HepG2 (cell line): ENCODE data around the gene LHPP. TPM values are rescaled to one million over a fixed set of nuclear protein-coding genes. Genes with fewer than 3 reads are reported as not detected.
A peak's percentile ranks its signal among the peaks of the same experiment; 100 is the strongest.

Source experiments
- DPF2 ChIP-seq: sonication (generic); formaldehyde crosslinking; IDR thresholded peaks from 2 replicates; pipeline ENCODE4 v1.4.0; 2020; ENCODE audit warnings: mild to moderate bottlenecking, low read depth, missing genetic modification reagents, borderline replicate concordance
- EZH2 ChIP-seq: conservative IDR thresholded peaks from 2 replicates; pipeline ENCODE4 v1.6.1; 2012; ENCODE audit warnings: mild to moderate bottlenecking, low read depth, low read length, moderate library complexity
- FOSL1 ChIP-seq: sonication (generic); formaldehyde crosslinking; IDR thresholded peaks from 2 replicates; pipeline ENCODE4 v1.9.0; 2021; ENCODE audit warnings: missing genetic modification reagents, borderline replicate concordance
- FOSL2 ChIP-seq: sonication (generic); formaldehyde crosslinking; IDR thresholded peaks from 2 replicates; pipeline ENCODE4 v1.4.0; 2020; ENCODE audit warnings: missing genetic modification reagents
- FOXA1 ChIP-seq, 2 experiments: fragments of 450-650 bp in 1 of 2; sonication (generic) in 1 of 2; formaldehyde crosslinking in 1 of 2; IDR thresholded peaks; 2 replicates each; pipeline versions ENCODE4 v1.4.0 to v1.6.1; 2016 to 2020; ENCODE audit warnings: missing genetic modification reagents in 1 of 2
- MAFK ChIP-seq, 2 experiments: IDR thresholded peaks in 1 of 2; conservative IDR thresholded peaks in 1 of 2; 2 replicates each; pipeline ENCODE4 v1.6.1; 2011; ENCODE audit warnings: improper control_type of control experiment in 2 of 2, low read length in 2 of 2
- NR1H2 ChIP-seq: sonication (generic); formaldehyde crosslinking; IDR thresholded peaks from 2 replicates; pipeline ENCODE4 v1.8.1; 2022; ENCODE audit warnings: low read depth, missing genetic modification reagents, borderline replicate concordance
- NR2F1 ChIP-seq, 2 experiments: fragments of 450-650 bp in 1 of 2; formaldehyde crosslinking in 1 of 2; IDR thresholded peaks; 2 replicates each; pipeline versions ENCODE4 v1.5.0 to v1.6.1; 2016 to 2020; ENCODE audit warnings: mild to moderate bottlenecking in 1 of 2, missing compliant biosample characterization in 1 of 2, missing genetic modification reagents in 1 of 2, moderate library complexity in 1 of 2
- SAP130 ChIP-seq: IDR thresholded peaks from 2 replicates; pipeline ENCODE4 v1.6.1; 2016; ENCODE audit warnings: low read depth
- SIN3A ChIP-seq: IDR thresholded peaks from 2 replicates; pipeline ENCODE4 v1.6.1; 2011; ENCODE audit warnings: low read depth, mild to moderate bottlenecking, control low read depth, low read length, borderline replicate concordance
- TMF1 ChIP-seq: sonication (generic); formaldehyde crosslinking; IDR thresholded peaks from 2 replicates; pipeline ENCODE4 v1.8.1; 2022; ENCODE audit warnings: low read depth, missing genetic modification reagents
- TRIM24 ChIP-seq: sonication (generic); formaldehyde crosslinking; IDR thresholded peaks from 2 replicates; pipeline ENCODE4 v1.8.0; 2022; ENCODE audit warnings: mild to moderate bottlenecking, missing genetic modification reagents
- ZFP62 ChIP-seq: sonication (generic); formaldehyde crosslinking; IDR thresholded peaks from 2 replicates; pipeline ENCODE4 v1.4.0; 2020; ENCODE audit warnings: missing genetic modification reagents
- ZMYM4 ChIP-seq: sonication (generic); formaldehyde crosslinking; IDR thresholded peaks from 2 replicates; pipeline ENCODE4 v1.8.1; 2023; ENCODE audit warnings: mild to moderate bottlenecking, missing genetic modification reagents
- ZNF354B ChIP-seq: sonication (generic); formaldehyde crosslinking; IDR thresholded peaks from 2 replicates; pipeline ENCODE4 v1.8.0; 2022; ENCODE audit warnings: mild to moderate bottlenecking, missing genetic modification reagents
- ZNF367 ChIP-seq: sonication (generic); formaldehyde crosslinking; IDR thresholded peaks from 2 replicates; pipeline ENCODE4 v1.4.0; 2020; ENCODE audit warnings: missing genetic modification reagents, borderline replicate concordance
- polyA plus RNA-seq, 8 experiments: library from polyadenylated mRNA; depleted of rRNA in 3 of 8; stranded (reverse) in 7 of 8; unstranded in 1 of 8; fragments of >200 nt; fragmentation: Illumina TruSeq in 4 of 8; extraction: Trizol in 4 of 8; gene quantifications; 2 replicates each; pipeline versions ENCODE4 v1.2.1 to v1.2.3, GENCODE V29; 2011 to 2016; ENCODE audit warnings: low read depth in 4 of 8, missing spikeins in 1 of 8, mixed read lengths in 1 of 8; ENCODE audit not compliant: insufficient read depth in 1 of 8
- total RNA-seq, 5 experiments: library from RNA; depleted of rRNA; stranded (reverse); fragments of >200 nt; fragmentation: Illumina TruSeq; extraction: Trizol; gene quantifications; 2 replicates each; pipeline ENCODE4 v1.2.3, GENCODE V29; 2016; ENCODE audit warnings: low read depth in 1 of 5
- TF ChIP-seq, protein P1 (sequence below): sonication (generic); formaldehyde crosslinking; IDR thresholded peaks from 2 replicates; pipeline ENCODE4 v1.9.0; 2022; ENCODE audit warnings: low read depth, missing genetic modification reagents
- TF ChIP-seq, protein P2 (sequence below): sonication (generic); formaldehyde crosslinking; IDR thresholded peaks from 2 replicates; pipeline ENCODE4 v1.8.0; 2022; ENCODE audit warnings: missing genetic modification reagents, low read depth, mild to moderate bottlenecking, borderline replicate concordance
- TF ChIP-seq, protein P3 (sequence below): sonication (generic); formaldehyde crosslinking; IDR thresholded peaks from 2 replicates; pipeline ENCODE4 v1.5.1; 2020; ENCODE audit warnings: mild to moderate bottlenecking, missing genetic modification reagents, moderate library complexity
- TF ChIP-seq, protein P4 (sequence below): sonication (generic); formaldehyde crosslinking; IDR thresholded peaks from 2 replicates; pipeline ENCODE4 v1.5.0; 2020; ENCODE audit warnings: missing genetic modification reagents

Gene LHPP
- total and polyA plus RNA-seq, 2 of the 13 experiments (the other 11 are each of a cell fraction or from before 2014, with no cell fraction given) = 5.2 to 13.1 TPM

DNA sequence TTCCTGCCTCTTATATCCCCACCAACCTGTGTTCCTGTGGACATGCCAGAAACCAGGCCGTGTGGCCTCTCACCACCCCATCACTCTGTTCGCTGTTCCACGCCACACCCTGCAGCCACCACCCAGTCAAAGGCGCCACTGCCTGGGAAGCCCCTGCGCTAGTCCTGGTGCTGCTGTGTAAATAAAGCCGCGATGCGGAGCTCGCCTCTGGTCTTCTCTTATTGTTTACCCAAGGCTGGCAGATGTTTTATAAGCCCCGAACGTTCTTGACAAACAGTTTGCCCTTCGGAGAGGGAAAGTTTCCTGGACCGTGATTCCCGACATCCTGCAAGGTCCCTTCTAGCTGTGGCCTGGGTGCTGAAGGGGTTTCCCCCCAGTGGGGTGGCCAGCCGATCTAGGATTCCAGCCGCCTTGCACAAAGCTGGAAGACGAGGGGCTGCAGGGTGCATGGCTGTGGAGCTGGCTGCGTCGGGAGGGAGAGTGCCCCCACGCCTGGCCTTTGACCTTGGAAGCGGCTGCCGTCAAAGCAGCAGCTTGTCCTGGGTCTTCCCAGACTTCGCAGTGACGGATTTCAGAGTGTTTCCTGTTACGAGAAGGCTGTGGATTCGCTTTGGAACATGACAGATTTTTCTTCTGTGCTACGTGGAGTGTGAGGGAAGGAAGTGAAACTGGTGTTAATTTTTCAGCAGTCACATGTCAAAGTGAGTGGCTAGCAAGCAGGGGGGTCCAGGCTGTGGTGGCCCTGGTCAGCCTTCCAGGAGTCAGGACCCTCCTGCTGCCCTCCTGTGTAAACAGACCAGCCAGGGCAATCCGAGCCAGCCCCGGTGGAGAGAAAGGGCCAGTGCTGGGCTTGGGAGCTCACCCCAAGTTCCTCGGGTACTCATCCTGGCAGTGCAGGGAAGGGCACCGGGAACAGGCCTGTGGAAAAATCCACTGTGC lies 61.6 kb downstream of the LHPP start (continued):
- TF ChIP-seq, protein P1, sequence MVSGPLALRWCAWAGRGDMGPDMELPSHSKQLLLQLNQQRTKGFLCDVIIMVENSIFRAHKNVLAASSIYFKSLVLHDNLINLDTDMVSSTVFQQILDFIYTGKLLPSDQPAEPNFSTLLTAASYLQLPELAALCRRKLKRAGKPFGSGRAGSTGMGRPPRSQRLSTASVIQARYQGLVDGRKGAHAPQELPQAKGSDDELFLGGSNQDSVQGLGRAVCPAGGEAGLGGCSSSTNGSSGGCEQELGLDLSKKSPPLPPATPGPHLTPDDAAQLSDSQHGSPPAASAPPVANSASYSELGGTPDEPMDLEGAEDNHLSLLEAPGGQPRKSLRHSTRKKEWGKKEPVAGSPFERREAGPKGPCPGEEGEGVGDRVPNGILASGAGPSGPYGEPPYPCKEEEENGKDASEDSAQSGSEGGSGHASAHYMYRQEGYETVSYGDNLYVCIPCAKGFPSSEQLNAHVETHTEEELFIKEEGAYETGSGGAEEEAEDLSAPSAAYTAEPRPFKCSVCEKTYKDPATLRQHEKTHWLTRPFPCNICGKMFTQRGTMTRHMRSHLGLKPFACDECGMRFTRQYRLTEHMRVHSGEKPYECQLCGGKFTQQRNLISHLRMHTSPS (CRISPR knock-in tag) = peak; percentile 45; the same call in 1 of the 2 replicates
- TF ChIP-seq FOXA1 (IDR thresholded peaks at IDR 0.05) (no peak), FOXA1 (CRISPR knock-in tag; IDR thresholded peaks at IDR 0.05) (peak; percentile 74), SAP130 (no peak), FOSL1 (CRISPR knock-in tag) (no peak), NR2F1 (CRISPR knock-in tag; IDR thresholded peaks at IDR 0.05) (peak in 1 of 2 experiments; percentile 59; a peak in 3 of 4 replicates), DPF2 (CRISPR knock-in tag) (no peak), FOSL2 (CRISPR knock-in tag) (no peak), ZNF354B (CRISPR knock-in tag) (0 out of 2 replicates have a peak, but pooled peaks have one; percentile 30), TRIM24 (CRISPR knock-in tag) (no peak), EZH2 (no peak), ZMYM4 (0 out of 2 replicates have a peak, but pooled peaks have one; percentile 14), SIN3A (no peak), MAFK (conservative IDR thresholded peaks at IDR 0.05 in 1 of 2, IDR thresholded peaks at IDR 0.05 in 1 of 2; ENCODE audit: low read length in 2 of 2) (no peak), TMF1 (no peak), ZNF367 (CRISPR knock-in tag) (no peak), ZFP62 (CRISPR knock-in tag) (no peak), NR1H2 (no peak)
- TF ChIP-seq, protein P2, sequence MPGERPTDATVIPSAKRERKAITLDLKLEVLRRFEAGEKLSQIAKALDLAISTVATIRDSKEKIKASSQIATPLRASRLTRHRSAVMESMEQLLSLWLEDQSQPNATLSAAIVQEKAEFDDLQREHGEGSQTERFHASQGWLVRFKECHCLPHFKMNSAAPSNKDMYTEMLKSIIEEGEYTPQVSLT (CRISPR knock-in tag) = no peak
- TF ChIP-seq, protein P3, sequence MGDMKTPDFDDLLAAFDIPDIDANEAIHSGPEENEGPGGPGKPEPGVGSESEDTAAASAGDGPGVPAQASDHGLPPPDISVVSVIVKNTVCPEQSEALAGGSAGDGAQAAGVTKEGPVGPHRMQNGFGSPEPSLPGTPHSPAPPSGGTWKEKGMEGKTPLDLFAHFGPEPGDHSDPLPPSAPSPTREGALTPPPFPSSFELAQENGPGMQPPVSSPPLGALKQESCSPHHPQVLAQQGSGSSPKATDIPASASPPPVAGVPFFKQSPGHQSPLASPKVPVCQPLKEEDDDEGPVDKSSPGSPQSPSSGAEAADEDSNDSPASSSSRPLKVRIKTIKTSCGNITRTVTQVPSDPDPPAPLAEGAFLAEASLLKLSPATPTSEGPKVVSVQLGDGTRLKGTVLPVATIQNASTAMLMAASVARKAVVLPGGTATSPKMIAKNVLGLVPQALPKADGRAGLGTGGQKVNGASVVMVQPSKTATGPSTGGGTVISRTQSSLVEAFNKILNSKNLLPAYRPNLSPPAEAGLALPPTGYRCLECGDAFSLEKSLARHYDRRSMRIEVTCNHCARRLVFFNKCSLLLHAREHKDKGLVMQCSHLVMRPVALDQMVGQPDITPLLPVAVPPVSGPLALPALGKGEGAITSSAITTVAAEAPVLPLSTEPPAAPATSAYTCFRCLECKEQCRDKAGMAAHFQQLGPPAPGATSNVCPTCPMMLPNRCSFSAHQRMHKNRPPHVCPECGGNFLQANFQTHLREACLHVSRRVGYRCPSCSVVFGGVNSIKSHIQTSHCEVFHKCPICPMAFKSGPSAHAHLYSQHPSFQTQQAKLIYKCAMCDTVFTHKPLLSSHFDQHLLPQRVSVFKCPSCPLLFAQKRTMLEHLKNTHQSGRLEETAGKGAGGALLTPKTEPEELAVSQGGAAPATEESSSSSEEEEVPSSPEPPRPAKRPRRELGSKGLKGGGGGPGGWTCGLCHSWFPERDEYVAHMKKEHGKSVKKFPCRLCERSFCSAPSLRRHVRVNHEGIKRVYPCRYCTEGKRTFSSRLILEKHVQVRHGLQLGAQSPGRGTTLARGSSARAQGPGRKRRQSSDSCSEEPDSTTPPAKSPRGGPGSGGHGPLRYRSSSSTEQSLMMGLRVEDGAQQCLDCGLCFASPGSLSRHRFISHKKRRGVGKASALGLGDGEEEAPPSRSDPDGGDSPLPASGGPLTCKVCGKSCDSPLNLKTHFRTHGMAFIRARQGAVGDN = peak; percentile 68; the same call in 1 of the 2 replicates
- TF ChIP-seq, protein P4, sequence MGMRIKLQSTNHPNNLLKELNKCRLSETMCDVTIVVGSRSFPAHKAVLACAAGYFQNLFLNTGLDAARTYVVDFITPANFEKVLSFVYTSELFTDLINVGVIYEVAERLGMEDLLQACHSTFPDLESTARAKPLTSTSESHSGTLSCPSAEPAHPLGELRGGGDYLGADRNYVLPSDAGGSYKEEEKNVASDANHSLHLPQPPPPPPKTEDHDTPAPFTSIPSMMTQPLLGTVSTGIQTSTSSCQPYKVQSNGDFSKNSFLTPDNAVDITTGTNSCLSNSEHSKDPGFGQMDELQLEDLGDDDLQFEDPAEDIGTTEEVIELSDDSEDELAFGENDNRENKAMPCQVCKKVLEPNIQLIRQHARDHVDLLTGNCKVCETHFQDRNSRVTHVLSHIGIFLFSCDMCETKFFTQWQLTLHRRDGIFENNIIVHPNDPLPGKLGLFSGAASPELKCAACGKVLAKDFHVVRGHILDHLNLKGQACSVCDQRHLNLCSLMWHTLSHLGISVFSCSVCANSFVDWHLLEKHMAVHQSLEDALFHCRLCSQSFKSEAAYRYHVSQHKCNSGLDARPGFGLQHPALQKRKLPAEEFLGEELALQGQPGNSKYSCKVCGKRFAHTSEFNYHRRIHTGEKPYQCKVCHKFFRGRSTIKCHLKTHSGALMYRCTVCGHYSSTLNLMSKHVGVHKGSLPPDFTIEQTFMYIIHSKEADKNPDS (CRISPR knock-in tag) = no peak
